Ectodermal cell (in vitro differentiated cells): Measurements from ENCODE around the gene DYNC1H1.

Experiments
- H3K27ac ChIP-seq: 2 replicates; pipeline ENCODE4 v1.7.0; 2013; ENCODE audit warnings: mild to moderate bottlenecking, low read depth, low read length; ENCODE audit not compliant: insufficient read depth, poor library complexity, severe bottlenecking
- H3K27me3 ChIP-seq: 2 replicates; pipeline ENCODE4 v1.7.0; 2013; ENCODE audit warnings: mild to moderate bottlenecking, low read length; ENCODE audit not compliant: insufficient read depth, control insufficient read depth, poor library complexity, severe bottlenecking
- H3K36me3 ChIP-seq: one replicate; pipeline ENCODE4 v1.7.0; 2013; ENCODE audit warnings: low read length; ENCODE audit not compliant: control insufficient read depth, insufficient read depth
- H3K4me1 ChIP-seq: one replicate; pipeline ENCODE4 v1.7.0; 2013; ENCODE audit warnings: low read length; ENCODE audit not compliant: control insufficient read depth, insufficient read depth
- H3K4me3 ChIP-seq: 2 replicates; pipeline ENCODE4 v1.7.0; 2013; ENCODE audit warnings: low read depth, low read length, control low read depth; ENCODE audit not compliant: insufficient read depth
- H3K9me3 ChIP-seq: 2 replicates; pipeline ENCODE4 v1.7.0; 2013; ENCODE audit warnings: mild to moderate bottlenecking, low read length, moderate library complexity; ENCODE audit not compliant: control insufficient read depth
- WGBS, 2 experiments: methylation state at CpG; one replicate each; pipeline ENCODE4 v1.1.7; 2013; ENCODE audit warnings: missing lambda C conversion rate in 2 of 2; 5-methylcytosine and 5-hydroxymethylcytosine counted together

DYNC1H1 gene

DNA sequence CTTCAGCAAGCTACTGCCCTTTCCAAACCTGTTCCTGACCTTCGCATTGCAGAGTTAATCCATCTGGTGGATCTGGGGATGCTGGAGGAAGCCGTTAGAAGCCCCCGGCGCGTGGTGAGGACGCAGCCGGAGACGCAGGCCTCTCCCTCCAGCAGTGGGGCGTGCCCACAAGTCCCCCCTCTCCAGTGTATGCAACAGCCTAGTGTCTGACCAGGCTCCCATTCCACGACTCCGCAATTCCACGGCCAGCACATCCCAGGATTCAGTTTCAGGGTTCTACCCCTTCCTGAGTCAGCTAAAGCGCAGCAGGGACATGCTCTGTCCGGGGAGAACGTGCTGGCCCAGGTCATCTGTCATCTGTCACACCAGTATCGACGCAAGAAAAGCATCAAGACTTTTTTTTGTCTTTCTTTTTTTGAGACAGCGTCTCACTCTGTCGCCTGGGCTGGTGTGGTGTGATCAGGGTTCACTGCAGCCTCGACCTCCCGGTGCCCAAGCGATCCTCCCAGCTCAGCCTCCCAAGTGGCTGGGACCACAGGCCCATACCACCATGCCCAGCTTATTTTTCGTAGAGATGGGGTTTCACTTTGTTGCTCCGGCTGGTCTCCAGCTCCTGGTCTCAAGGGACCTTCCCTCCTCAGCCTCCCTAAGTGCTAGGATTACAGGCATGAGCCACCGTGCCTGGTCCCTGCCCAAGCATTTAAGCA is 8.0 kb upstream of the DYNC1H1 start:
- Histone ChIP-seq H3K27me3 (peaks cover 2% of the 10 kb centered on the region), H3K27ac (no peak overlapping the region), H3K4me1 (no peaks in the 10 kb centered on the region), H3K9me3 (no peaks in the 10 kb centered on the region), H3K4me3 (no peak overlapping the region), H3K36me3 (no peaks in the 10 kb centered on the region)
- WGBS, 2 experiments: 86 to 87% methylated on average over 25 of the region's 25 CpGs

DNA sequence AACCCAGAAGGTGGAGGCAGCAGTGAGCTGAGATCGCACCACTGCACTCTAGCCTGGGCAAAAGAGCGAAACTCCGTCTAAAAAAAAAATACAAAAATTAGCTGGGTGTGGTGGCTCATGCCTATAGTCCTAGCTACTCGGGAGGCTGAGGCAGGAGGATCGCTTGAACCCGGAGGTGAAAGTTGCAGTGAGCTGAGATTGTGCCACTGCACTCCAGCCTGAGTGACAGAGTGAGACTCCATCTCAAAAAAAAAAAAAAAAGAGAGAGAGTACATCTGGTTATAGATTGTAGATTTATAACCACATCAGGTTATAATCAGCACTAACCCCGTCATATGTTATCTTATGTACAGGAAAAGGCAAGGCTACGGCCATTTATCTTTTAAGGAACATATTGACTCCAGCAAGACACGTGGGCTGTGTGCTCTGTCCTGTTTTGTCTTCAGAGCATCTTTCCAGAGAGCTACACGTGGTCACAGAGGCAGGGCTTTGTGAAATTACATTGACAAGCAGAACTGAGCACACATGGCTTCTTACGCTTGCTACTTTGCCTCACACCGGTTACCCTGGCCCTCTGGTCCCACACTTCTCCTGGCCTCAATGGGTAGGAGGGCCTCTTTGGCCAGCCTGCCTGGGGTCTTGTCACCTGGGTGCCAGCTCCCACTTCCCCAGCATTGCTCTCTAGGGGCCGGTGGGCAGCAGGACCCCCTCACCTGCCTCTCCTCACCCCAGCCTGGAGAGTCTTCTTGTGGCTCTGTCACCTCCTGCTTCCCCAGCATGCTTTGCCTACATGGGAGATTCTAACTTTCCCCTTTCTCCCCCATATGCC is 6.8 kb upstream of the DYNC1H1 start:
- 89% methylated on average over 13 of the region's 13 CpGs for WGBS, 2 experiments
- no peak overlapping the region for H3K4me3 ChIP-seq
- no peaks in the 10 kb centered on the region for H3K4me1 ChIP-seq
- peaks cover 14% of the 10 kb centered on the region for H3K27me3 ChIP-seq
- no peak overlapping the region for H3K27ac ChIP-seq
- no peaks in the 10 kb centered on the region for H3K9me3 ChIP-seq
- H3K36me3 ChIP-seq: no peaks in the 10 kb centered on the region

DNA sequence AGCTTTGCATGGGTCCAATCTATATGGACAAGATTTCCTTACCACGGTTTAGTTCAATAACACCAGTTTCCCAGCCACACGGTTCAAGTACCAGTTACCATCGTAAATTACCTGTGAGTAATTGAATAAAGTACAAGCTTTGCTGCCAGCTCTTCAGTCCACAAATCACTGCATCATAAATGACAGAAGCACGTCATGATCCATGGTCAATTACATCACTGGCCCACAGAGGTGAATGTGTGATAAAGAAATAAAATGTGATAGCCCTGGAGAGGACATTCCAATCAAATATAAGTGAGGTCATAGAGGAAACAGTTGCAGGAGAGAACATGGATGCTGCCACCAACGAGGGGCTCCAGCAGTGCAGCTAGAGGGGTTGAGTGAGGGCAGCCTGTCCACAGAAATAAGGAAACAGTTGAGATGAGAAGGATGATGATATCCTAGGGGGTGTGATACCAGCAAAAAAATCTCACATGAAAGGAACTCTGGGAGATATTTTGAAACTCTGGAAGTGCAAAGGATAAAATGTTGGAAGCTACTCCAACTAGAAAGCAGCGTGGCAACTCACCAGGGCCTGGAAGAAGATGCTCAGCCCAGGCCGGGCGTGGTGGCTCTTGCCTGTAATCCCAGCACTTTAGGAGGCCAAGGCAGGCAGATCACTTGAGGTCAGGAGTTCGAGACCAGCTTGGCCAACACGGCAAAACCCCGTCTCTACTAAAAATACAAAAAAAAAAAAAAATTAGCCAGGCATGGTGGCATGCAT is 5.8 kb upstream of the DYNC1H1 start:
- 89 to 91% methylated on average over 10 to 11 of the region's 11 CpGs for WGBS, 2 experiments
- no peak overlapping the region for H3K4me3 ChIP-seq
- H3K36me3 ChIP-seq: no peaks in the 10 kb centered on the region

GRCh38 chr14:101959277-101959676 is 5.1 kb upstream of the DYNC1H1 start:
- 82 to 91% methylated on average over 1 of the region's 2 CpGs for WGBS, 2 experiments

More for the DNA sequence above, 5.8 kb upstream of the DYNC1H1 start:
- Histone ChIP-seq H3K27me3 (peaks cover 16% of the 10 kb centered on the region), H3K27ac (no peak overlapping the region), H3K4me1 (no peaks in the 10 kb centered on the region), H3K9me3 (no peaks in the 10 kb centered on the region)

DNA sequence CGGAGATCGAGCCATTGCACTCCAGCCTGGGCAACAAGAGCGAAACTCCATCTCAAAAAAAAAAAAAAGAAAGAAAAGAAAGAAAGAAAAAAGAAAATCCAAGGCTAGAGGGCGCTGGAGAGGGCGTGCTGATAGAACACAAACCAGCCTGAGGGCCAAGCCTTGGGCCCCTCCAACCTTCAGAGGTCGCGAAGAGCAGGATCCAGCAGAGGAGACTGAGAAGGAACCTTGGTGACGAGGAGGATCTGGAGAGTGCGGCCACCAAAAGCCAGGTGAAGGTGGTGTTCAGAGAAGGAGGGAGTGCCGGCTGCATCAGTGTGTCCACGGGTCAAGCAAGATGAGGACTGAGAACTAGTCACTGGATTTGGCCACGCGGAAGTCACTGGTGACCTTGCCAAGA is 4.1 kb upstream of the DYNC1H1 start:
- Histone ChIP-seq H3K9me3 (no peaks in the 10 kb centered on the region), H3K27ac (no peak overlapping the region), H3K4me1 (no peaks in the 10 kb centered on the region), H3K4me3 (no peak overlapping the region), H3K27me3 (peaks cover 20% of the 10 kb centered on the region), H3K36me3 (no peaks in the 10 kb centered on the region)
- 61 to 62% methylated on average over 13 of the region's 13 CpGs for WGBS, 2 experiments

More at GRCh38 chr14:101959277-101959676, 5.1 kb upstream of the DYNC1H1 start:
- no peaks in the 10 kb centered on the region for H3K4me1 ChIP-seq
- H3K27ac ChIP-seq: no peak overlapping the region
- H3K9me3 ChIP-seq: no peaks in the 10 kb centered on the region
- no peak overlapping the region for H3K4me3 ChIP-seq
- H3K36me3 ChIP-seq: no peaks in the 10 kb centered on the region
- peaks cover 20% of the 10 kb centered on the region for H3K27me3 ChIP-seq

- no peak overlapping the region for H3K27ac ChIP-seq
- H3K27me3 ChIP-seq: peaks cover 20% of the 10 kb centered on the region
- no peaks in the 10 kb centered on the region for H3K9me3 ChIP-seq
- no peak overlapping the region for H3K4me3 ChIP-seq
- H3K4me1 ChIP-seq: peaks cover 5% of the 10 kb centered on the region
- no peaks in the 10 kb centered on the region for H3K36me3 ChIP-seq
- WGBS, 2 experiments: 40 to 43% methylated on average over 18 of the region's 19 CpGs
Observed at GRCh38 chr14:101961011-101961721, 3.2 kb upstream of the DYNC1H1 start.

DNA sequence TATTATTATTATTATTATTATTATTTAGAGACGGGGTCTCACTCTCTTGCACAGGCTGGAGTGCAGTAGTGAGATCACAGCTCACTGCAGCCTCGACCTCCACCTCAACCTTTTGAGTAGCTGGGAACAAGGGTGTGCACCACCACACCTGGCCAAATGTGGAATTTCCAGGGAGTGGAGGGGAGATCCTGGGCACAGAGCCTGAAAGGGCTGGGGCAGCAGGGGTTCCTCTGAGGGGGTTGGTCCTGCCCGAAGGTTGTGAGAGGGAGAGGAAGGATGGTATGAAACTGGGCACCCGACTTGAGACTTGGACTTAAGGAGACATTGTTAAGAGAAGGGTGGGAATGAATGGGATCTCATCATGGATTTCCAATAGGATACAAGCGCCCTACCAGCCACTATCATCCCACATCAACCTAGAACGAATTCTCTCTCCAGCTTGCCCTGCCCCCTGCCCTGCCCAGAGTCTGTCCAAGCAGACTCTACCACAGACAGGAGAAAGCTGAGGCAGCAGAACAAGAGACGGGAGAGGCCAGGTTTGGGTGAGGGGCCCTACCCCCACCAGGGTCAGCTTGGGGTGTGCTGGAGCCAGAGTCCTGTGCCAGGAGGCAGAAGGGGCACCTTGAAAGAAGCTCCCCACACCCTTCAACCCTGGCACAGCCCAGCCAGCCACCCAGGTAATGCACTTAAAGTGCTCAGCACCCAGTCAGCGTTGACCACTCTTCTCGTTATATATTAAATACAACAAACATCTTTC is 2.4 kb upstream of the DYNC1H1 start:
- H3K27me3 ChIP-seq: peaks cover 20% of the 10 kb centered on the region
- 89 to 92% methylated on average over 9 of the region's 9 CpGs for WGBS, 2 experiments
- no peaks in the 10 kb centered on the region for H3K9me3 ChIP-seq
- H3K4me1 ChIP-seq: peaks cover 10% of the 10 kb centered on the region
- no peaks in the 10 kb centered on the region for H3K36me3 ChIP-seq
- H3K4me3 ChIP-seq: no peak overlapping the region
- H3K27ac ChIP-seq: no peak overlapping the region

DNA sequence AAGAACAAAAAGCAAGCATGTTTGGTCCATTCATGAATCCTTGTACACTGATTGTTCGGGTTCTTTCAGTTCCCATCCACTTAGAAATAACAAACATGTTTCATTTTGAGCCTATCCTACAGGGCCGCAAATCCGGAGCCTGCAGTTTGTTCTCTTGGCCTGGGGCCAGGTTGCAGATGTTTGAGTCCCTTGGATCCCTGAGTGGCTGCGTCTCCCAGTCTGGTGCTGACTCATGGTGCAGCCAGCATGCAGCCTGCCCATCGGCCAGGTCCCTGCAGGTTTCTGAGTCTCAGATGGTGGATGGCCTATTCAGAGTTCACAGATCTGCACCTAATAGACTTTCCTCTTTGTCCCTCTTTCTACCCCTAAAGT is 1.9 kb upstream of the DYNC1H1 start:
- no peak overlapping the region for H3K4me3 ChIP-seq
- H3K27me3 ChIP-seq: peaks cover 20% of the 10 kb centered on the region
- H3K4me1 ChIP-seq: peaks cover 10% of the 10 kb centered on the region
- H3K27ac ChIP-seq: no peak overlapping the region
- no peaks in the 10 kb centered on the region for H3K36me3 ChIP-seq
- WGBS, 2 experiments: 80 to 82% methylated on average over 5 of the region's 5 CpGs
- H3K9me3 ChIP-seq: no peaks in the 10 kb centered on the region

GRCh38 chr14:101963052-101963451 is 1.3 kb upstream of the DYNC1H1 start:
- Histone ChIP-seq H3K27me3 (peaks cover 20% of the 10 kb centered on the region), H3K36me3 (no peaks in the 10 kb centered on the region), H3K4me1 (peaks cover 10% of the 10 kb centered on the region), H3K9me3 (no peaks in the 10 kb centered on the region), H3K27ac (no peak overlapping the region), H3K4me3 (no peak overlapping the region)
- WGBS, 2 experiments: 87 to 91% methylated on average over 3 to 4 of the region's 5 CpGs
